K562 (cell line): ENCODE measurements around the gene RAB24. TPM values are rescaled to one million over a fixed set of nuclear protein-coding genes. Genes with fewer than 3 reads are reported as not detected.

ENCODE experiments used
- HEY1 ChIP-seq: fragments of 250-450 bp; sonication (Bioruptor Pico); IDR thresholded peaks from 2 replicates; pipeline ENCODE4 v1.5.0; 2020; ENCODE audit warnings: mild to moderate bottlenecking, moderate library complexity, borderline replicate concordance
- SAP30 ChIP-seq: fragments of 200-600 bp; sonication (generic); IDR thresholded peaks from 2 replicates; pipeline ENCODE4 v1.6.1; 2012; ENCODE audit warnings: borderline replicate concordance, low read depth, mild to moderate bottlenecking, moderate library complexity, low read length, control low read depth, inconsistent platforms; ENCODE audit not compliant: insufficient read depth, poor library complexity, severe bottlenecking
- polyA plus RNA-seq, 8 experiments: library from polyadenylated mRNA; depleted of rRNA in 4 of 8; stranded (reverse) in 5 of 8; unstranded in 3 of 8; fragments of >200 nt; fragmentation: Nextera tagmentation in 2 of 8; fragmentation: Illumina TruSeq in 1 of 8; extraction: Ambion mirVana in 2 of 8; extraction: Trizol in 1 of 8; gene quantifications; 2 replicates each; pipeline versions ENCODE4 v1.2.1 to v1.2.3, GENCODE V29; 2011 to 2014; ENCODE audit warnings: inconsistent platforms in 1 of 8, missing spikeins in 1 of 8
- total RNA-seq, 7 experiments: library from RNA; depleted of rRNA in 6 of 7; stranded (reverse); fragments of >200 nt in 6 of 7; fragmentation: Illumina TruSeq in 2 of 7; extraction: Trizol in 2 of 7; gene quantifications; 2 replicates each; pipeline versions ENCODE4 v1.2.1 to v1.2.3, GENCODE V29; 2011 to 2021; ENCODE audit warnings: low replicate concordance in 1 of 7
- TF ChIP-seq, protein P1 (sequence below): fragments of 450-650 bp; formaldehyde crosslinking; IDR thresholded peaks from 2 replicates; pipeline ENCODE4 v1.4.0; 2022; ENCODE audit warnings: mild to moderate bottlenecking, moderate library complexity
- TF ChIP-seq, protein P2 (sequence below), 2 experiments: fragments of 450-650 bp; IDR thresholded peaks; 2 replicates each; pipeline ENCODE4 v1.6.1; 2016; ENCODE audit warnings: mild to moderate bottlenecking in 2 of 2, borderline replicate concordance in 1 of 2, low read depth in 1 of 2, moderate library complexity in 1 of 2
- TF ChIP-seq, protein P3 (sequence below), 2 experiments: IDR thresholded peaks in 1 of 2; conservative IDR thresholded peaks in 1 of 2; 2 replicates each; pipeline ENCODE4 v1.6.1; 2016; ENCODE audit warnings: low read depth in 2 of 2, mild to moderate bottlenecking in 1 of 2, missing compliant biosample characterization in 1 of 2, missing genetic modification characterization in 1 of 2, moderate library complexity in 1 of 2

Gene RAB24
- total and polyA plus RNA-seq, 9 of the 15 experiments (the other 6 are each of a cell fraction or from before 2014, with no cell fraction given), result 13.9 to 107 (median 34.8) TPM

DNA sequence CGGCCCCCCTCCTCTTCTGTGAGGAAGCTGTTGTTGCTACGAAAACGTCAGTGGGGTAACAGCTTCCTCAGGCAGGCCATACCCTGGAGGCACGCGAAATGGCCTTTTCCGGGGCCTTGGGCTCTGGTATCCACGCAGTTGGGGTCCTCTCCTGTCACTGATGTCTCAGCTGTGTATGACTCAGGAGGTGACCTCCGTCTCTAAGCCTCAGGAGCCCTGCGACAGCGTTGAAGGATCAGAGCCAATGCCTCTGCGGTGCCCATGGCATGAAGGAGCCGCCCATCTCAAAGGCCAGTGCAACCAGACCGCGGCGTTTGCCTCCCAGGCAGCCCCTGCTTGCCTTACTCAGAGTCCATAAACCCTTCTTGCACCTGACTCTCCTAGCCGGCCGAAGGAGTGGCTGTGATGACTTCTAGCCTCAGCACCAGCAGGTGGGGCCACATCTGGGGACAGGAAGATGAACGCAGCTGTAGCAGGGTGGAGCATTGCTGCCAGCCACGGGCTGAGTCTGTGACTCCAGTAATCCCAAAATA is 9.2 kb upstream of the RAB24 start (continued):
- TF ChIP-seq, protein P1, sequence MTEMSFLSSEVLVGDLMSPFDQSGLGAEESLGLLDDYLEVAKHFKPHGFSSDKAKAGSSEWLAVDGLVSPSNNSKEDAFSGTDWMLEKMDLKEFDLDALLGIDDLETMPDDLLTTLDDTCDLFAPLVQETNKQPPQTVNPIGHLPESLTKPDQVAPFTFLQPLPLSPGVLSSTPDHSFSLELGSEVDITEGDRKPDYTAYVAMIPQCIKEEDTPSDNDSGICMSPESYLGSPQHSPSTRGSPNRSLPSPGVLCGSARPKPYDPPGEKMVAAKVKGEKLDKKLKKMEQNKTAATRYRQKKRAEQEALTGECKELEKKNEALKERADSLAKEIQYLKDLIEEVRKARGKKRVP (CRISPR knock-in tag), result no peak
- TF ChIP-seq HEY1 (CRISPR knock-in tag) (no peak), SAP30 (no peak)
- TF ChIP-seq, protein P2, sequence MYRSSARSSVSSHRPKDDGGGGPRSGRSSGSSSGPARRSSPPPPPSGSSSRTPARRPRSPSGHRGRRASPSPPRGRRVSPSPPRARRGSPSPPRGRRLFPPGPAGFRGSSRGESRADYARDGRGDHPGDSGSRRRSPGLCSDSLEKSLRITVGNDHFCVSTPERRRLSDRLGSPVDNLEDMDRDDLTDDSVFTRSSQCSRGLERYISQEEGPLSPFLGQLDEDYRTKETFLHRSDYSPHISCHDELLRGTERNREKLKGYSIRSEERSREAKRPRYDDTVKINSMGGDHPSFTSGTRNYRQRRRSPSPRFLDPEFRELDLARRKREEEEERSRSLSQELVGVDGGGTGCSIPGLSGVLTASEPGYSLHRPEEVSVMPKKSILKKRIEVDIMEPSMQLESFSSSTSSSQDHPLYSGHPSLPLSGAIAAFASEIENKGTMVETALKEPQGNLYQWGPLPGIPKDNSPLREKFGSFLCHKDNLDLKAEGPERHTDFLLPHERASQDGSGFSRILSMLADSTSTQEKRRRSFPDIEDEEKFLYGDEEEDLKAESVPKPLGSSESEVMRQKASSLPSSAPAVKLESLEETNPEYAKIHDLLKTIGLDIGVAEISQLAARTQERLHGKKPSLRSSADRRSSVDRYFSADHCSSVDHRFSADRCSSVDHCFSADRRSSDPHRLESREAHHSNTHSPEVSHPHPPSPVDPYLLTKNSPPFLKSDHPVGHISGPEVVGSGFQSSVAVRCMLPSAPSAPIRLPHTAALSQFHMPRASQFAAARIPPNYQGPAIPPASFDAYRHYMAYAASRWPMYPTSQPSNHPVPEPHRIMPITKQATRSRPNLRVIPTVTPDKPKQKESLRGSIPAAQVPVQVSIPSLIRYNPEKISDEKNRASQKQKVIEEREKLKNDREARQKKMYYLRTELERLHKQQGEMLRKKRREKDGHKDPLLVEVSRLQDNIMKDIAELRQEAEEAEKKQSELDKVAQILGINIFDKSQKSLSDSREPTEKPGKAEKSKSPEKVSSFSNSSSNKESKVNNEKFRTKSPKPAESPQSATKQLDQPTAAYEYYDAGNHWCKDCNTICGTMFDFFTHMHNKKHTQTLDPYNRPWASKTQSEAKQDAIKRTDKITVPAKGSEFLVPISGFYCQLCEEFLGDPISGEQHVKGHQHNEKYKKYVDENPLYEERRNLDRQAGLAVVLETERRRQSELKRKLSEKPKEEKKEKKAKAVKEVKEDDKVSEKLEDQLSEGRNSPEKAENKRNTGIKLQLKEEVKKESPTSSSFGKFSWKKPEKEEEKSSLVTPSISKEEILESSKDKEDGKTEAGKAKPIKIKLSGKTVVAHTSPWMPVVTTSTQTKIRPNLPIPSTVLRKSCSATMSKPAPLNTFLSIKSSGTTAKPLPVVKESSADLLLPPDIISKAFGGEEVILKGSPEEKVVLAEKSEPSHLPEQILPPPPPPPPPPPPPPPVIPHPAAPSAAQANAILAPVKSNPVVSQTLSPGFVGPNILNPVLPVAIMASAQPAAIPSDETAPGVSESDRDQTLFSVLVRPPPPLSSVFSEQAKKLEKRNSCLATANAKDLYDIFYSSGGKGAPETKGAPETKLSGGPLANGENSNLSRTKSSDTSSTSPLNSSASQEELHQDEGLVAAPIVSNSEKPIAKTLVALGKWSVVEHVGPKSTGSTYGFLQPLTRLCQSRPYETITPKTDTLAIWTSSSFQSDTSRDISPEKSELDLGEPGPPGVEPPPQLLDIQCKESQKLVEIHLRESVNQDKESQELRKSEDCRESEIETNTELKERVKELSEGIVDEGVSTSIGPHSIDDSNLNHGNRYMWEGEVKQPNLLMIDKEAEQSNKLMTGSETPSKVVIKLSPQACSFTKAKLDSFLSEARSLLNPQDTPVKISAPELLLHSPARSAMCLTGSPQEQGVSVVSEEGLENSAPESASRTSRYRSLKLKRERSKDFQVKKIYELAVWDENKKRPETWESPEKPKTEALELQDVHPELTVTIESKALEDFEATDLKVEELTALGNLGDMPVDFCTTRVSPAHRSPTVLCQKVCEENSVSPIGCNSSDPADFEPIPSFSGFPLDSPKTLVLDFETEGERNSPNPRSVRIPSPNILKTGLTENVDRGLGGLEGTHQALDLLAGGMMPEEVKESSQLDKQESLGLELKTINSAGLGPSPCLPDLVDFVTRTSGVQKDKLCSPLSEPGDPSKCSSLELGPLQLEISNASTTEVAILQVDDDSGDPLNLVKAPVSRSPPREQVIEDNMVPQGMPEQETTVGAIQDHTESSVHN (IDR thresholded peaks at IDR 0.05; ENCODE audit: borderline replicate concordance in 1 of 2, low read depth in 1 of 2), result no peak
- TF ChIP-seq, protein P3, sequence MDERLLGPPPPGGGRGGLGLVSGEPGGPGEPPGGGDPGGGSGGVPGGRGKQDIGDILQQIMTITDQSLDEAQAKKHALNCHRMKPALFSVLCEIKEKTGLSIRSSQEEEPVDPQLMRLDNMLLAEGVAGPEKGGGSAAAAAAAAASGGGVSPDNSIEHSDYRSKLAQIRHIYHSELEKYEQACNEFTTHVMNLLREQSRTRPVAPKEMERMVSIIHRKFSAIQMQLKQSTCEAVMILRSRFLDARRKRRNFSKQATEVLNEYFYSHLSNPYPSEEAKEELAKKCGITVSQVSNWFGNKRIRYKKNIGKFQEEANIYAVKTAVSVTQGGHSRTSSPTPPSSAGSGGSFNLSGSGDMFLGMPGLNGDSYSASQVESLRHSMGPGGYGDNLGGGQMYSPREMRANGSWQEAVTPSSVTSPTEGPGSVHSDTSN (CRISPR knock-in tag; IDR thresholded peaks at IDR 0.05; ENCODE audit: low read depth), result no peak
- TF ChIP-seq, protein P3 (tag; conservative IDR thresholded peaks at IDR 0.05; ENCODE audit: low read depth), result no peak
